ENCODE results near the gene ERCC4. TPM values are rescaled to one million over a fixed set of nuclear protein-coding genes. Genes with fewer than 3 reads are reported as not detected.

The ERCC4 gene
- total RNA-seq, 1 donor from 2014 or later: 5.2 TPM

DNA sequence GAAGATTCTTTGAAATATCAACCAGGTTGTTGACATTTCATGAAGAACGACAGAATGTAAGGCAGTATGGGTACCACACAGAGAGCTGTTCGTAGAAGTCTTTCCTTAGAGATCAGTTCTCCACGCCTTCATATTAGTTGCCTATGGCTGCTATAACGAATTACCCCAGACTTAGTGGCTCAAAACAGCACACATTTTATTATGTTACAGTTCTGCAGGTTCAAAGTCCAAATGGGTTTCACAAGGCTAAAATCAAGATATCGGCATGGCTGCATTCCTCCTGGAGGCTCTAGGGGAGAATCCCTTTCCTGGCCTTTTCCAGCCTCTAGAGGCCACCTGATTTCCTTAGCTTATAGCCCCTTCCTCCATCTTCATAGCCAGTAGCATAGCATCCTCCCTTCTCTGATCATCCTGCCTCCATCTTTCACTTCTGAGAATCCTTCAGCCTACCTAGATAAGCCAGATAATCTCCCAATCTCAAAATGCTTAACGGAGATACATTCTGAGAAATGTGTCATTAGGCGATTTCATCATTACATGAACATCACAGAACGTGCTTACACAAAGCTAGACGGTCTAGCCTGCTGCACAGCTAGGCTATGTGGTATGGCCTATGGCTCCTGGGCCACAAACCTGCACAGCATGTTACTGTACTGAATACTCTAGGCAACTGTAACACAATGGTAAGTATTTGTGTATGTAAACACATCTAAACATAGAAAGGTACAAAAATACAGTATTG, 26.0 kb downstream of the ERCC4 start:
- ATAC-seq (peak; percentile 26), DNase-seq (ENCODE audit: low spot score) (no peak)

DNA sequence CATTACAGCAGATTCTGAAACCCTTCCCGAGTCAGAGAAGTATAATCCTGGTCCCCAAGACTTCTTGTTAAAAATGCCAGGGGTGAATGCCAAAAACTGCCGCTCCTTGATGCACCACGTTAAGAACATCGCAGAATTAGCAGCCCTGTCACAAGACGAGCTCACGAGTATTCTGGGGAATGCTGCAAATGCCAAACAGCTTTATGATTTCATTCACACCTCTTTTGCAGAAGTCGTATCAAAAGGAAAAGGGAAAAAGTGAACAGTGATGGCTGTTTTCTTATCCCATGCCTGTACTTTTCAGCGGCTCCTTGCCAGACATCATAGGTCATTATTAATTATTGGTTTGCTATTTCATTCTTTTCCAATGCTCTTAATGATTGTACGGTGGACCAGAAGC, 28.1 kb downstream of the ERCC4 start:
- DNase-seq (ENCODE audit: low spot score) (no peak), ATAC-seq (no peak)

DNA sequence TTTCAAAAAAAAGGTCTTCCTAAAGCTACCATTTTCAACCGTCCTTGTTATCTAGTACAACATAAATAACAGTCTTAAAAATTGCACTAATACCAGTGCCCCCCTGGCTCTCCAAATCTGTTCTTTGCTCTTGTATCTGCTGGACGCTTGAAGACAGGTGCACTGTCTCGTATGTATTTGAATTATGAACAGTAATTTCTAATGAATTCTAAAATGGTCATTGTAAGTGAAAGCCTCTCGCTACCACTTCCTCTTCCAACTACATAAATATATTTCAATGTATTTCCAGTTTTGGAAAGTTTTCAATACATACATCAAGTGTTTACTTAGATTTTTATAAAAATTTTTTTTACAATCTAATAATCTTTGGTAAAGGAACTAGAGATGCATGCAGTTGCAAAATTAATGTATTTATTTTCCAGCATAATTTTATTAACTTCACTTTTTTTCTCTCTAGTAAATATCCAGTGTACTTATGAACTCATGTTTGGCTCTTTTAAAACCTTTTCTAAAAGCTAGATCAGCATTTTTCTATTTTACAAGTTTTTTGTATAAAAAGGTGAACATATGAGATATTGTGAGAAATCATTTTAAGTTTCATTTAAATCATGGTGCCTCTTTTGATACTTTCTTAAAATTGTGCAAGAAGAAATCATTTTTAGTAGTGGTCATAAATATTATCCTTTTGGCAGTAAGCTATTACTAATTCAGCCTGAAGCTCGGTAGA, 31.0 kb downstream of the ERCC4 start:
- ATAC-seq: no peak
- DNase-seq (ENCODE audit: low spot score): no peak

DNA sequence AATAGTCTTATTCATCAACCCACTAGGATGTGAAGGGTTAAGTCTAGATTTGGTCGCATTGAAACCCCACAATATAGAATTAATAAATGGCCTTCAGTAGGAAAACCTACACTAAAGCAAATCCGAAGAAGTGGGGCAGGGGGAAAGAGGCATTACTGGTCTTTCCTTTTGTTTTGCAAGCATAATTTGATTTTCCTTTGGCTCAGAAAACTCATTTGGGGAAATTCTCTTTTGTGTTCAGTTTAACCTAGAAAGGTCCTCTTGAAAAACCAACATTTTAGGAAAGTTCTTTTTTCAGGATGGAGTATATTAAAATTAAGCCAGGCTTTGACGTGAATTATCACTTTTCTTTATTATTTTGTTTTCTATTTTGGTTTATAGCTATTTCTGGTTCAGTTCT, 31.7 kb downstream of the ERCC4 start:
- DNase-seq (ENCODE audit: low spot score): no peak
- ATAC-seq: no peak

DNA sequence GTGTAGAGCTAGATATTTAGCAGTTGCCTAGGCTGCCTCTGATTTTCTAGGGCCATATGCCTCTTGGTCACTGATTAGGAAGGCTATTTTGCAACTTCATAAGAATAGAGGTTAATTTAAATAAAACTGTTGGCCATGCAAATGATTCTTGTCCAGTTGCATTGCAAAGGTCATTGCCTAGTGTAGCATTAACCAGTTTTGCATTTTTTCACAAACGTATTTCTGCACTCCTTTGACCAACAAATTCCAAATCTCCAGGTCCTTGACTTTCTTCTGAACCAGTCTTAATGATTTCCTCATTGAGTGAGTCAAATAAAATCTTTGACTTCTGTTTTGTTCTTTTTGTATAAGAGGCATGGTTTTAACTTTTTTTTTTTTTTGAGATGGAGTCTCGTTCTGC, 33.5 kb downstream of the ERCC4 start:
- DNase-seq (ENCODE audit: low spot score) (no peak), ATAC-seq (no peak)

DNA sequence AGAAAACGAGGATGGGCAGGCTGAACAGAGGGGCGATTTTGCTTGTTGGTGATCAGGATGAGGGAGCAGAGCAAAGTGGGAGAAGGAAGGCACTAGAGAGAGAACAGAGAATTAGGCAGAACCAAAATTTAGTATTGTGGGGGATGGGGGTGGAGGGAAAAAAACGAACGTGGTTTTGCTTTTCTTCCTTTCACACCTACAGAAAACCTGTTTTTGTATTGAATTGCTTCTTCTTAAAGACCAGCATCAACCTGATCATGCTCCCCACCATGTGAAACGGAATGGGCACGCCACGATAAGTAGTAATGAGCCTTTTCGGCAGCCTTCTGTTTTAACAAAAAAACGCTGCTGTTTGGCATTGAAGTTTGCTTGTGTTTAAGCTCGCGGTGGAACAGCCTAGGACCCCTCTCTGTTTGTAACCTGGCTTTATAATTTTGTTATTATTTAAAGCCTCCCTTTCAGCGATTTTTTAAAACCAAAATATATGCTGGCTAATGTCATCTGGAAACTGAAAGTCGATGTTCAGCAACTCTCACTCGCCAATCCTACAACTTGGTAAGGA, 36.8 kb downstream of the ERCC4 start:
- DNase-seq (ENCODE audit: low spot score) (no peak), ATAC-seq (no peak)

DNA sequence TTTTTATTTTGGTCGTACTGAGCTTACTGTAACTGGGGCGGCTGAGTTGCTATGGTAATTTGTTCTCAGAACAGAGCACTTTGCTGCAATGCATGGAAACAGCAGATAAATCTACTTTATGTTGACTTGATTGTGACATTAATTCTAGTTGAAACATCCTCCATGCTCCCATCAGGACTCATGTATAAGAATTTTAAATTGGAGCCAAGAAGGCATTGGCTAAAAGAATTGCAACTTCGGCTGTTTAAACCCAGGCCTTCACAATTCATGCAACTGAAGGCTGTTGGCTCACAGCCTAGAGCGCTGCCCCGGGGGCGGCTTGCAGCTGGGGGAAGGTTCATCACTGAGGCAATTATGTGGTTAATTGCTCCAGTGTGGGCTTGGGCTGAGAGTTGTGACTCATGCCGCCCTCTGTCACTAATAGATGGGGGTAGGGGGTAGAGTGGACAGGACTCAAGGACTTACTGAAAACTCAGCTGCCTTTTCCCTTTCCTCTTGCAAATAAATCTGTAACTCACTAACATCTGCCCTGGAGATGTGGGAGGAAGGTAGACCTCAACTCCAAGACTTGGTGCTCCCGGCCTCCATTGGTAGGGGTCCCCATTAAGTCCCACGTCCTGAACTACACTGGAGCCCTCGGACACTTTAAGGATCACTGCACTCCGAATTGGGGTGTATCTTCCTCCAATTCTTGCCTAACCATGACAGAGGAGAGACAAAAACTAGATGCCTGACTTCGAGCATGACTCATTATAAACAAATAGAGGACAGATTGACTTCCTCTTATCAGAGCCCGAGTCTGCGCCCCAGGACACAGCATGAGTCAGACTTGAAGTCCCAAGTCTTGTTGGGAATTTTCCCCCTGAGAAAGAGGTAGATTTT, 37.5 kb downstream of the ERCC4 start:
- ATAC-seq (peak; percentile 78), DNase-seq (ENCODE audit: low spot score) (no peak)

DNA sequence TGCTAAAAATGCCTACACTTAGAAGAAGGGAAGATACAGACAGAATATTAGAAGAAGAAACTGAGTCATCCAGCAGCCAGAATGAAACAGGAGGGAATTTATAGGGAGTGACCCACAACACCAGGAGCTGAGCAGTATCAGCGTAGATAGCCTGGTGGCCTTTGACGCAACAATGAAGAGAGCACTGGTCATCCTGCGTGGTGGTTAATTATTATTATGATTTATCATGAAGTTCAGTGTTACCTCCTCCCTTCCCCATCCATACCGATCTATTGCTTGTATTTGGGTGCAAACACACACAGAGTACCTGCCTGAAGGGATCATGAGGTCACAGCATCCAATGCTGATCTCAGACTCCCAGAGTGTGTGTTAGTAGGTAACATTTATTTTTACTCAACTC, 38.5 kb downstream of the ERCC4 start:
- no peak for DNase-seq (ENCODE audit: low spot score)
- no peak for ATAC-seq

DNA sequence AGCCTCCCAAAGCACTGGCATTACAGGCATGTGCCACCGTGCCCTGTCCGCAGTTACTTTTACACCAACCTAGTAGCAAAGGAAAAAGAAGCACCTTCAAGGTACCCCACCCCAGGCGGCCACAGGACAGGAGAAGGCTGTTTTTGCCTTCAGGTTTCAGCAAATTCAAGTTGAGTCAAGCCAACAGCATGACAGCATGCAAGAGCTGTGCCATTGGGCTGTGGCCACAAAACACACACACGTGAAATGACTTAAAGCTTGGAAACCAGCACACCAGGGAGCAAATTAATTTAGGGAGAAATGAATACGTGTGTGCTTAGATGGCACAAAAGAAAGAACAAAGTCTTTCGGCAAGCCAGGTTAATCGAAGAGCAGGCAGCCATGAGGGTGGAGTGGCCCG, 39.7 kb downstream of the ERCC4 start:
- DNase-seq (ENCODE audit: low spot score) (no peak), ATAC-seq (no peak)

DNA sequence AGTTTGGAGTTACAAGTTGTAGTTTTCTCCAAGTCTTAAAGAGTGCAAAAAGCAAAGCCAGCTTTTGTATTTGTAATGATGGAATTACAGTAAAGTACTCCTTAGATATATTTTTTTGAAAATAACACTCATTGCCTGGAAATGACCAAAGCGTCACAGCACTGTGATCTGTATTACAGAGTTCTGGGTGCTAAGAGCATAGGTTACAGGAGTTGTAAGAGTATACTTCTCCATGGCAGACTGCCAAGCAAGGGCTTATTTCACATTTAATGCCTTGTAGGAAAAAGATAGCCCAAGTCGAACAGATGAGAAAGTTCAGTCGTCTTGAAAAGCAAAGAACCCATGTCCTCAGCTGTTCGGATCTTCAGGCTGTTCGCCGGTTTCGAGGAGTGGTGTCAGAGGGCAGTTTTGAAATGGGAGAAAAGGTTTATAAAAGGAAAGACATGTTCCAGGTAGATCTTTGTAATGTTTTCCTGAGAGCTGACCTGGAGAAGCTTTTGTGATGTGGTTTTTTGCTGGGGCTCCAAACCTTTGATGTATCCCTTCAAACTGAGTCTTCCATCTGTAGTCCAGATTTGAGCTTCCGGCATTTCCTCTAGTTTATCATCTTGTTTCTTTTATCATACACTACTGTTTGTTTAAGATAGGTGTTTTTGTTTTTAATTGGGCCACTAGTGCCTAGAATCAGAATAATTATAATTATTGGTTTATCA, 41.3 kb downstream of the ERCC4 start:
- no peak for DNase-seq (ENCODE audit: low spot score)
- no peak for ATAC-seq

DNA sequence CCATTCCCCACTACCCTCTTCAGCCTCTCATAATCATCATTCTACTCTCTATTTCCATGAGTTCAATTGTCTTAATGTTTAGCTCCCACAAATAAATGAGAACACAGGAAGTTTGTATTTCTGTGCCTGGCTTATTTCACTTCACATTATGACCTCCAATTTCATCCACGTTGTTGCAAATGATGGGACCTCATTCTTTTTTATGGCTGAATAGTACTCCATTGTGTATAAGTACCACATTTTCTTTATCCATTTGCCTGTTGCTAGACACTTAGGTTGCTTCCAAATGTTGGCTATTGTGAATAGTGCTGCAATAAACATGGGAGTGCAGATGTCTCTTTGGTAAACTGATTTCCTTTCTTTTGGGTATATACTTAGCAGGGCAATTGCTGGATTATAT, 42.3 kb downstream of the ERCC4 start:
- ATAC-seq (no peak), DNase-seq (ENCODE audit: low spot score) (no peak)

DNA sequence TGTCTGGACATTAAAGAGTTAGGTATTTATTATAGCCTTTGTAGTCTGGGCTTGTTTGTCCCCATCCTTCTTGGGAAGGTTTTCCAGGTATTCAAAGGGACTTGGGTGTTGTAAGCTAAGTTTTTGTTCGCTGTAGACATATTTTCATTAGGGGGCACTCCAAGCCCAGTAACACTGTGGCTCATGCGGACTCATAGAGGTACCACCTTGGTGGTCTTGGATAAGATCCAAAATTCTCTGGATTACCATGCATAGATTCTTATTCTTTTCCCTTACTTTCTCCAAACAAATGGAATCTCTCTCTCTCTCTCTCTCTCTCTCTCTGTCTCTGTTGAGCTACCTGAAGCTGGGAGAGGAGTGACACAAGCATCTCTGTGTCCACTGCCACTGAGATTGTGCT, 48.9 kb downstream of the ERCC4 start:
- DNase-seq (ENCODE audit: low spot score) (no peak), ATAC-seq (no peak)

DNA sequence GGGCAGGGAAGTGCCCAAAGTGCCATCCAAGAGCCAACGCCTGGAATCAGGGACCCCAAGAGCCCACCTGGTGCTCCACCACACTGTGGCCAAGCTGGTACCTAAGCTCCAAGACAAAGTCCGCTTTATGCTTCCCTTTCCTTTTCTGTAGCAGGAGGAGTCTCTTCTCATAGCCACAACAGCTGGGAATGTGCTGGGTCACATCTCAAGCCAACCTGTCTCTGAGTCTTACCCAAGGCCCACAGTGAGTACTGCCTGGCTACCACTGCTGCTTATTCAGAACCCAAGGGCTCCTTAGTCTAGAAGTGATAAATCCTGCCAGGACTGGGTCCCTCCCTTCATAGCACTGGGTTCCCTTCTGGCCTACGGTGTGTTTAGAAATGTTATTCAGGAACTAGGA, 49.8 kb downstream of the ERCC4 start:
- DNase-seq (ENCODE audit: low spot score) (no peak), ATAC-seq (no peak)

DNA sequence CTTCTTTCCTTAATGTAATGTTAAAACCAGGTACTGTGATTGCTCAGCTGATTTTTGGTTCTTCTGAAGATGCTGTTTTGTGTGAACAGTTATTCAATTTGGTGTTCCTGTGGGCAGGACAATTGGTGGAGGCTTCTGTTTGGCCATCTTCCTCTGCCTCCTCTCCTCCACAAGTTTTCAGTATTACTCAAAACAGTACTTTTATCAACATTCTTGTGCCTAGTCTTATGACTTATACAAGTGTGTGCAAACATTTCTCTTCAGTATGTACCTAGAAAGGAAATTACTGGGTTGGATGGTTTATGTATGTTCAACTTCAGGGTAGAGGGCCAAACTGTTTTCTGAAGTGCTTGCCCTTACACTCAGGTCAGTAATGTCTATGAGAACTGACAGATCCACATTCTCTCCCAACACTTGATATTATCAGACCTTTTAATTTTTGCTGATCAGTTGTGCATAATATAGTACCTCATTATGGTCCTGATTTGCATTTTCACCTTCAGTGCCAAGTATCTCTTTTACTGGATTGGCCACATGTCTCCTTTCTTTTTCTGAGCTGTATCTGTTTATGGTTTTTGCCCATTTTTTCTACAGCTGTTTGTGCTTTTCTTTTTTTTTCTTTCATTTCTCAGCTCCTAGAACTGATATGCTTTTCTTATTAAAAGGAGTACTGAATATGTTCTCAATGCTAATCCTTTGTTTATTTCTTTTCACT, 50.9 kb downstream of the ERCC4 start:
- no peak for ATAC-seq

DNA sequence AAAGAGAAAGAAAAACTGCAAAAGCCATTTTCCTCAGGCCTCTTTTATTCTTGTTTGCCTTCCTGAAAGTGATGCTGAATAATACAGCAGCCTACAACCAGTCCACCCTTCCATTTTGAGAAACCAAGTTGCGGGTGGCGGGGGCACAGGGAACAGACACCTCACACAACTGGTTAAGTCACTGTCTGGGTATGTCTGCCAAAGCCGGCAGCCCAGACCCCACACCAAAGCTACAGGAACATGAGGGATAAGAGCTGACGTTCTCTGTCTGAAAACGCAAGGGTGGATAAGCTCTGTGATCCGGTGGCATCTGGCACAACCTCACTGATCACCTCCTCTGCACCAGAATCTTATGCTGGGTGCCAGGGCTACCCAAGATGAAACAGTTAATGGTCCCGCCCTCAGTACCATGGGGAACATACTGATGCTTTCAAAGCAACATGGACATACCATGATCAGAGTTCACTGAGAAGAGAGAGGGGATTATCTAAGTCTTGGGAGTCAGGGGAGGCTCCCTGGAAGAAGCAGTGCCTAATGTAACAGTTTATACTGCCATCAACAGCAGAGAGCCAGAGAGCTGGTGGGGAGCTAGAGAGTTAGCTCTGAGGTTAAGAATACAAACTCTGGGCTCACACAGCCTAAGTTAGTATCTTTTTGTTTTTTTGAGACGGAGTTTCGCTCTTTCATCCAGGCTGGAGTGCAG, 53.5 kb downstream of the ERCC4 start:
- DNase-seq (ENCODE audit: low spot score): no peak
- ATAC-seq: no peak

More for the DNA sequence above, 50.9 kb downstream of the ERCC4 start:
- DNase-seq (ENCODE audit: low spot score): no peak

DNA sequence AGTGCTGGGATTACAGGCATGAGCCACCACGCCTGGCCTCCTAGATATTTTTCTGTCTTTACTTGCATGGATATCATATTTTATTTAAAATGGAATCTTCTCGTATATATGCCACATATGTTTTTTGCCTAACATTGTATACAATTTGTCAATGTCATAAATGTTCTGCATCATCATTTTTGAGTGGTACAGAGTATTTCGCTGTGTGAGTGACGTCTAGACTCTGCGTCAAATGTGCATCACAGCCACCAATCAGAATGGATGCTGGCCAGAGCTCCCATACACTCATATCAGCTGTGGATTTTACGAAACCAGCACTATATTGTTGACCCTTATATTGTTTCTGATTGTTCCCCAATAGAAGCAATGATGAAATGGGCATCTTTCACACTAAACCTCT, 57.2 kb downstream of the ERCC4 start:
- ATAC-seq (no peak), DNase-seq (ENCODE audit: low spot score) (no peak)

DNA sequence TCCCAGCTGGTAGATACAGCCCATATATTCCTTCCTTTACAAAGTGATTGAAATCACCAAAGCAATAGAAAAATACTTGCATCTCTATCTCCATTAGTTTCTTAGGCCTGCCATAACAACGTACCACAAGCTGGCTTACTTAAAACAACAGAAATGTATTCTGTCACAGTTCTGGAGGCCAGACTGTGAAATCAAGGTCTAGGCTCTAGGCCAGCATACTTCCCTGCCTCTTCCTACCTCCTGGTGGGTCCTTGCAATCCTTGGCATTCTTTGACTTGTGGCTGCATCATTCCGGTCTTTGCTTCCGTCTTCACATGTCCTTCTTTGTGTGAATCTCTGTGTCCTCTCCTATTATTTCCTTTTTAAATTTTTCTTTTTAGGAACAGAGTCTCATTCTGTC, 62.5 kb downstream of the ERCC4 start:
- ATAC-seq (no peak), DNase-seq (ENCODE audit: low spot score) (no peak)

DNA sequence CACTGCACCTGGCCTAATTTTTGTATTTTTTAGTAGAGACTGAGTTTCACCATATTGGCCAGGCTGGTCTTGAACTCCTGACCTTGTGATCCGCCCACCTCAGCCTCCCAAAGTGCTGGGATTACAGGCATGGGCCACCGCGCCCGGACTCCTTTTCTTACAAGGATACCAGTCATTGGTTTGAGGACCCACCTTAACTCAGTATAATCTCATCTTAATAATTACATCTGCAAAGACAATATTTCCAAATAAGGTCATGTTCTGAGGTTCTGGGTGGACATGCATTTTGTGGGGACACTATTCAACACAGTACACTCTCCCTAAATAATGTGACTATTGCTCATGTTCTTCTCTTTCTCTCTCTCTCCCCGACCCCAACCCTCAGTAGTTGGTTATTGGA, 63.7 kb downstream of the ERCC4 start:
- no peak for ATAC-seq
- DNase-seq (ENCODE audit: low spot score): no peak

DNA sequence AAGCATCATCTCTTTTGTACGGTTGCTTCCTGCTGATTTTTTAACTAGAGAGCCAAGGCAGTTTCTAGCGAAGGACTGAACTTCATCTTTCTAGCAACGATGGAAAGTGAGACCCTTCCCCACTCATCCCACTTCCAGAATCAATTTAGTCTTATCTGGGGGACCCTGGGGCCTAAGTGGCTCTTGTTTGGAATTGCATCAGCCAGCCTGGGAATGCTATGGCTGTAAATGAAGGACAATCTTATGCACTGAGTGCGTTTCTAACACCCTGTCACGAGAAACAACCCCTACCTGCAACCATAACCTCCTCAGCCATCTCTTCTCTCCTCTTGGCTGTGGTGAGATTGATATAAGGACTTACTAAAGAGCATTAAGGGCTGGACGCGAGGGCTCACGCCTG, 64.8 kb downstream of the ERCC4 start:
- DNase-seq (ENCODE audit: low spot score) (no peak), ATAC-seq (no peak)
